A549 treated with Hydrocortisone at 1 μM for 4 hours (cell line): ENCODE data around the gene CCL19. TPM values are rescaled to one million over a fixed set of nuclear protein-coding genes. Genes with fewer than 3 reads are reported as not detected.

Source experiments
- total RNA-seq: library from RNA; stranded (reverse); fragments of 200-300 nt; extraction: Qiagen RNA extraction; gene quantifications from 5 replicates; pipeline ENCODE4 v1.2.3, GENCODE V29; 2022

CCL19 gene
- total RNA-seq: not detected in 5 replicates

DNA sequence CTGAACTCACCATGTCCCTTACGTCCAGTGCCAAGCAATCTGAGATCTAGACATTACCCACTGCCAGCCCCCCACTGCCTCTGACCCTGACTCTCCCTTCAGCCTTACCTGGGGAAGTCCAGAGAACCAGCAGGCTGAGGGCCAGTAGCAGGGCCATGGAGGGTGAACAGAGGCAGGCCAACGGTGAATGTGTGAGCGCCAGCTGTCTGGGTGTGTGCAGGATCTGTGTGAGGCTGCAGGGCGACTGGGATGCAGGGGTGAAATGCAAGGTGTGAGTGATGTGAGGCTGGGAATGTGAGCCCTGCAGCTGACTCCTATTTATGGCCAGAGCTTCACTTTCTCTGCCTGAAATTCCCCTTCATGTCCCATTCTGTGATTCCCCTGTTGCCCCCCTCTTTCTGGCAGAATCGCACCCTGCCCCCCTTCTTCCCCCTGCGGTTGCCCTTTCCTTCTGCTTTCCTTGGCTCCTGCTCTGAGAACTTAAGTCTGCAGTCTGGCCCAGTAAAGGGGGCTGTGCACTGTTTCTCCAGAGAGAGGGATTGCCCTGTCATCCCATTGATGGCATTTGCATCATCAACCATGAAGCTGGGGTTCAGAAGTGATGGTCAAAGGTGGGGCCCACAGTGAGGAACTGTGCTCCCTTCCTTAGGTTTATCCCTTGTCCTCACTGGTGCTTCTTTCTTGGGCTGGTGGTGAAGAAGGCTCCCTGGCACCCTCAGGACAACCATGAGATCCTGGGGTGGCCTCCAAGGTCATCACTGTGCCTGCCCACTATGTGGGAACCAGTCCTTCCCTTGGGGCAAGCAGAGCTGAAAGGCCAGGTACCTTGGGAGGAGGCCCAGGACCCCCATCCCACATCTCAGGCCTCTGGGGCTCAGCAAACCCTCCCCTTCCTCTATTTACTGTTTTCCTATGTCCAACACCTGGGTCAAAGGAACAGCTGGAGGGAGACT is at the start of gene CCL19:
CCL19 (minus strand) TSS at position 294 of the 953 bp plus-strand sequence; CDS start at position 157, 137 bp downstream.

DNA sequence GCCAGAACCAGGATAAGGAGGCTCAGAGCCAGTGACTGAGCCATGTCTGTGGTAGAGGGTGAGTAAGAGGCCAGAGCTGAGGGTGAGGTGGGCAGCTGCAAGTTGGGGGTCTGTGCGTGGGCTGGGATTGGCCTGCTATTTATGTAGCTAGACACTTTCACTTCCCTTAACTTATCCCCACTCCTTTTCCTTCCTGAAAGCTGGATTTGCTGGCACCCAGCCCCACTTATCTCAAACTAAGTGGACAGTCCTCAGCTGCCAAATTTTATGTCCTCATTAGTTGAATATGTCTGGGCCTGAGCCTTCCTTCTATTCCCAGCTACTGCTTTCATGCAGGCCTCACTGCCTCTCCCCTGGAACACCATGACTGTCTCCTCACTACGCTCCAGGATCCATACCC is 18.9 kb upstream of the CCL19 start, which contains the start of gene CCL21:
CCL21 (minus strand) TSS at position 114 of the 400 bp plus-strand sequence; CDS start at position 44, 70 bp downstream.

DNA sequence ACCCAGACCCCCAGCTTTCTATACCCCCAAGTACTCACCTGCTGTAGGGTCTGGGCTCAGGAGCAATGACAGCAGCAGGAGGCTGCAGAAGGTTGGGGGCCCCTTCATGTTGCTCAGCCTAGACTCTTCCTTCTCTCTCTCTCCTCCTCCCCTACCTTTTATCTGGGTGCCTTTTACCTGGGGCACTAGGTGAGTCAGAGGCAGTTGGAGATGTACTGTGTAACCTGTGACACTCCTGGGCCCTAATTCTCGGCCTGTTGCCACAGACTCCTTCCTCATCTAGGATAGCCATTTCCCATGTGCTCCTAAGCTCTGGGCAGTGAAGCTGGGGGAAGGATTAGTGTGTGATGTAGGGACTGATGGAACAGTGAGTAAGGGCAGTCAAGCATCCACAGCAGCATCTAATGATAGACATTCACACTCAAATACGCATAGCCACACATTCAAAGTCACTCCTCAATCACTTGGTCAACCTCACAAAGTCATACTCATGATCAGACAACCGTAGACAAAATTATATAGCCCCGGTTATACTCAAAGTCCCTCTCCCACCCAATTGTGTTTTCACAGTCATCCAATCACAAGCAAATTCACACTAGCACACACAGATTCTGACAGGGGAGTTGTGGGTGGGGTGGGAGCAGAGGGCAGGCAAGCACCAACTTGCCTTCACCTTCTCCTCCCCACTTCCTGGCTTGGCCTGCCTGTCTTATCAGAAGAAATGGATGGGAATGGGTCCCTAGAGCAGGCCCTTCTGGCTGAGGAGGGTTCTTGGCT is 28.4 kb downstream of the CCL19 start, which contains the start of gene CCL27:
CCL27 (minus strand) TSS at position 132 of the 777 bp plus-strand sequence; CDS start at position 108, 24 bp downstream.

DNA sequence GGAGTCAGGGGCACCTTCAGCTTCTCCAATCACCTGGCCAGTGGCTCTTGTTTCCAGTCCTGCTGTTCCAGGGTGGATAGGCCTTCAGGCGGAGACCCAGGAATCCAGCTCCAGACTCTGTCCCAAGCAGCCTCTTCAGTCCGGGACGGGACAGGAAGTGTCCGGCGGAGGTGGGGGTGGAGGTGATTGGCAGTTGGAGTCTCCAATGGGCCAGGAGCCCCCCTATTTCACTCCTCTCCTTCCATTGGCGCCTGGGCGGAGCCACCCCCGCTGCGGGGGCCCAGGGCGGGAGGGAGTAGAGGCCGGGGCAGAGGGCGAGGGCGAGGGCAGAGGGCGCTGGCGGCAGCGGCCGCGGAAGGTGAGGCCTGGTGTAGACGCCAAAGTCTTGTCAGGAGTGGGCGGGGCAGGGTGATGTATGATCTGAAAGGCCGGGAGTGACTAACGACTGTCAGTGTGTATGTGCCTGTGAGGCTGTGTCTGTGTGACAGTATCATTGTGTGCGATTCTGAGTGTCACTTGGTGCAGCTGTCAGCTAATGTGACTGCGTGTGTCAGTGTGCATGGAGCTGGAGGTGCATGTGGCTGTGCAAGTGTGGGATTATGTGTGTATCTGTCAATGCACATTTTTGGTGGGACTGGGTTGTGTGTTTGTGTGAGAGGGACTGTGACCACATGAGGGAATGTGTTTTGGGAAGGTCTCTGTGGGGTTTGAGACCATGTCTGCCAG is 39.0 kb downstream of the CCL19 start, which contains the start of gene IL11RA:
IL11RA (plus strand) TSS at position 310 of the 726 bp plus-strand sequence. CDS start 3,033 bp downstream, outside the sequence.

GRCh38 chr9:34646211-34647083 is 44.6 kb downstream of the CCL19 start, which contains the start of gene GALT:
GALT (plus strand) TSS chr9:34646675; CDS start chr9:34646705, 30 bp downstream.

Other genes starting within 250 kb of the CCL19 start
- 14.6 to 17.4 TPM (median 16.9 TPM) in 5 replicates for gene FAM219A, start 232.7 kb downstream of the CCL19 start, total RNA-seq
- 0.13 to 0.61 TPM (median 0.22 TPM) in 4 of 5 replicates, not detected in the other for gene DNAI1, start 232.5 kb downstream of the CCL19 start, total RNA-seq
- 0.88 to 2.5 TPM (median 1.9 TPM) in 5 replicates for gene ENHO, start 168.3 kb downstream of the CCL19 start, total RNA-seq
- gene CNTFR, start 101.6 kb downstream of the CCL19 start, total RNA-seq: 0.07 to 0.17 TPM (median 0.14 TPM) in 5 replicates
- 37.9 to 48.2 TPM (median 46.7 TPM) in 5 replicates for gene RPP25L, start 79.2 kb downstream of the CCL19 start, total RNA-seq
- gene DCTN3, start 70.8 kb downstream of the CCL19 start, total RNA-seq: 90.1 to 118 TPM (median 112 TPM) in 5 replicates
- gene ARID3C, start 62.2 kb downstream of the CCL19 start, total RNA-seq: 0.21 to 0.25 TPM (median 0.22 TPM) in 5 replicates
- gene SIGMAR1, start 53.5 kb downstream of the CCL19 start, total RNA-seq: 156 to 188 TPM (median 185 TPM) in 5 replicates
- 15.0 to 18.9 TPM (median 17.2 TPM) in 5 replicates for gene GALT, start 44.6 kb downstream of the CCL19 start, total RNA-seq
- gene IL11RA, start 39.1 kb downstream of the CCL19 start, total RNA-seq: 5.0 to 6.4 TPM (median 5.4 TPM) in 5 replicates
- 0.28 to 0.30 TPM in 2 of 5 replicates, not detected in the others for gene CCL27, start 28.6 kb downstream of the CCL19 start, total RNA-seq
- not detected in 5 replicates for gene CCL21, start 18.9 kb upstream of the CCL19 start, total RNA-seq